ENCODE measurements around the gene DNTT. TPM values are rescaled to one million over a fixed set of nuclear protein-coding genes. Genes with fewer than 3 reads are reported as not detected.

The DNTT gene
- total and polyA plus RNA-seq, 2 of the 13 experiments (the other 11 are each of a cell fraction or from before 2014, with no cell fraction given), result not detected

- TF ChIP-seq HOXA3 (CRISPR knock-in tag; IDR thresholded peaks at IDR 0.05) (no peak), SMAD9 (CRISPR knock-in tag; IDR thresholded peaks at IDR 0.05) (no peak), ZNF713 (CRISPR knock-in tag; IDR thresholded peaks at IDR 0.05) (no peak), ZNF20 (CRISPR knock-in tag; IDR thresholded peaks at IDR 0.05) (no peak), SOX13 (IDR thresholded peaks at IDR 0.05) (no peak), SOX13 (CRISPR knock-in tag; conservative IDR thresholded peaks at IDR 0.05 in 1 of 2, IDR thresholded peaks at IDR 0.05 in 1 of 2) (peak in 1 of 2 experiments; percentile 21; a peak in 1 of 4 replicates), MAFF (IDR thresholded peaks at IDR 0.05; ENCODE audit: low read depth, low read length) (no peak), HNRNPK (IDR thresholded peaks at IDR 0.05; ENCODE audit: low read depth, low read length, poor library complexity, severe bottlenecking) (no peak), MYNN (CRISPR knock-in tag; IDR thresholded peaks at IDR 0.05; ENCODE audit: low read depth) (no peak), ZNF644 (CRISPR knock-in tag; IDR thresholded peaks at IDR 0.05; ENCODE audit: low read depth) (peak; percentile 20; the same call in 1 of the 2 replicates), FOXO1 (CRISPR knock-in tag; IDR thresholded peaks at IDR 0.05) (no peak), TEAD3 (CRISPR knock-in tag; optimal IDR thresholded peaks at IDR 0.05; ENCODE audit: borderline replicate concordance) (peak; percentile 23), FOXJ3 (CRISPR knock-in tag; IDR thresholded peaks at IDR 0.05; ENCODE audit: borderline replicate concordance) (0 out of 2 replicates have a peak, but pooled peaks have one; percentile 16), AGO2 (optimal IDR thresholded peaks at IDR 0.05; ENCODE audit: low read depth, low read length) (no peak), TARDBP (CRISPR knock-in tag; IDR thresholded peaks at IDR 0.05) (no peak), HDAC2 (CRISPR knock-in tag; IDR thresholded peaks at IDR 0.05) (no peak; the same call in 1 of the 2 replicates), SMAD1 (CRISPR knock-in tag; IDR thresholded peaks at IDR 0.05; ENCODE audit: borderline replicate concordance, low read depth) (no peak), ZNF567 (CRISPR knock-in tag; IDR thresholded peaks at IDR 0.05; ENCODE audit: borderline replicate concordance) (no peak), PBX3 (CRISPR knock-in tag; IDR thresholded peaks at IDR 0.05; ENCODE audit: borderline replicate concordance) (no peak), ZNF468 (CRISPR knock-in tag; IDR thresholded peaks at IDR 0.05) (no peak), RNF2 (conservative IDR thresholded peaks at IDR 0.05; ENCODE audit: low read depth) (no peak), ZNF549 (CRISPR knock-in tag; IDR thresholded peaks at IDR 0.05) (no peak), ZFYVE20 (CRISPR knock-in tag; IDR thresholded peaks at IDR 0.05; ENCODE audit: borderline replicate concordance, low read depth) (no peak)
- TF ChIP-seq, protein P1, sequence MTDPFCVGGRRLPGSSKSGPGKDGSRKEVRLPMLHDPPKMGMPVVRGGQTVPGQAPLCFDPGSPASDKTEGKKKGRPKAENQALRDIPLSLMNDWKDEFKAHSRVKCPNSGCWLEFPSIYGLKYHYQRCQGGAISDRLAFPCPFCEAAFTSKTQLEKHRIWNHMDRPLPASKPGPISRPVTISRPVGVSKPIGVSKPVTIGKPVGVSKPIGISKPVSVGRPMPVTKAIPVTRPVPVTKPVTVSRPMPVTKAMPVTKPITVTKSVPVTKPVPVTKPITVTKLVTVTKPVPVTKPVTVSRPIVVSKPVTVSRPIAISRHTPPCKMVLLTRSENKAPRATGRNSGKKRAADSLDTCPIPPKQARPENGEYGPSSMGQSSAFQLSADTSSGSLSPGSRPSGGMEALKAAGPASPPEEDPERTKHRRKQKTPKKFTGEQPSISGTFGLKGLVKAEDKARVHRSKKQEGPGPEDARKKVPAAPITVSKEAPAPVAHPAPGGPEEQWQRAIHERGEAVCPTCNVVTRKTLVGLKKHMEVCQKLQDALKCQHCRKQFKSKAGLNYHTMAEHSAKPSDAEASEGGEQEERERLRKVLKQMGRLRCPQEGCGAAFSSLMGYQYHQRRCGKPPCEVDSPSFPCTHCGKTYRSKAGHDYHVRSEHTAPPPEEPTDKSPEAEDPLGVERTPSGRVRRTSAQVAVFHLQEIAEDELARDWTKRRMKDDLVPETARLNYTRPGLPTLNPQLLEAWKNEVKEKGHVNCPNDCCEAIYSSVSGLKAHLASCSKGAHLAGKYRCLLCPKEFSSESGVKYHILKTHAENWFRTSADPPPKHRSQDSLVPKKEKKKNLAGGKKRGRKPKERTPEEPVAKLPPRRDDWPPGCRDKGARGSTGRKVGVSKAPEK (CRISPR knock-in tag; IDR thresholded peaks at IDR 0.05; ENCODE audit: borderline replicate concordance), result no peak
Observed at GRCh38 chr10:96287392-96288105, 16.7 kb upstream of the DNTT start (continued).
